Calu3 (cell line): ENCODE results near the gene HNRNPA1. TPM values are rescaled to one million over a fixed set of nuclear protein-coding genes. Genes with fewer than 3 reads are reported as not detected.

Experiments used
- BruUV-seq: library from RNA; stranded (reverse); fragments of 400-500 nt; replicated peaks from 2 replicates; lab custom pipeline; 2021; lab: Mats Ljungman, UMichigan
- CTCF ChIA-PET: fragments of 300-600 bp; sonication (Branson Sonifier 250); formaldehyde crosslinking; loops from one replicate; lab custom pipeline; 2022; ENCODE audit warnings: antibody characterized with exemption; lab: Charles Lee
- DNase-seq: peaks from one replicate; pipeline ENCODE4 v3.0.0; 2022
- H3K27ac Mint-ChIP-seq: one replicate; pipeline ENCODE4 v1.8.0; 2022; ENCODE audit warnings: mixed read lengths; ENCODE audit not compliant: unreplicated experiment
- H3K27me3 Mint-ChIP-seq: one replicate; pipeline ENCODE4 v1.8.0; 2022; ENCODE audit warnings: mixed read lengths; ENCODE audit not compliant: unreplicated experiment
- H3K36me3 Mint-ChIP-seq: one replicate; pipeline ENCODE4 v1.8.0; 2022; ENCODE audit warnings: mild to moderate bottlenecking, moderate library complexity, mixed read lengths; ENCODE audit not compliant: insufficient read depth, unreplicated experiment
- H3K4me1 Mint-ChIP-seq: one replicate; pipeline ENCODE4 v1.8.0; 2022; ENCODE audit warnings: mild to moderate bottlenecking, low read depth, mixed read lengths; ENCODE audit not compliant: unreplicated experiment
- H3K4me3 Mint-ChIP-seq: one replicate; pipeline ENCODE4 v1.8.0; 2022; ENCODE audit warnings: mild to moderate bottlenecking, low read depth, moderate library complexity, mixed read lengths; ENCODE audit not compliant: unreplicated experiment
- H3K9me3 Mint-ChIP-seq: one replicate; pipeline ENCODE4 v1.8.0; 2022; ENCODE audit warnings: low read depth, mixed read lengths; ENCODE audit not compliant: unreplicated experiment
- CTCF ChIP-seq: fragments of 200-600 bp; IDR thresholded peaks from one replicate; pipeline ENCODE4 v1.8.0; 2022; ENCODE audit warnings: antibody characterized with exemption; ENCODE audit not compliant: unreplicated experiment
- intact Hi-C: fragments of 100-400 bp; cut with micrococcal nuclease; formaldehyde crosslinking; loops from one replicate; pipeline ENCODE4 v1.10.0; 2022; ENCODE audit not compliant: unreplicated experiment
- total RNA-seq: library from RNA; stranded (reverse); gene quantifications from 2 replicates; pipeline ENCODE4 v1.2.3, GENCODE V29; 2022

Gene HNRNPA1
- total RNA-seq, 1 experiment from 2014 or later, result 1,161 TPM

- H3K27ac Mint-ChIP-seq, result no peak within 1 kb of the TSS
- peak within 1 kb of the TSS; percentile 58 for H3K4me3 Mint-ChIP-seq
- no TSS peak for BruUV-seq
- intact Hi-C loops, result no loop called here
- no peaks in the 10 kb centered on the region for H3K9me3 Mint-ChIP-seq
- peaks cover 7% of the 10 kb centered on the region for H3K36me3 Mint-ChIP-seq
- TF ChIP-seq CTCF, result no peak
- CTCF ChIA-PET, result interaction anchor here (0.6 to 1.7 kb wide), 3 partner anchors 24 to 32 kb away, joined by 3 to 9 read pairs (median 6); partner anchors contain the start of gene COPZ1
- peak; percentile 77 for DNase-seq
- H3K4me1 Mint-ChIP-seq, result peaks cover 47% of the 10 kb centered on the region
- H3K27me3 Mint-ChIP-seq, result peaks cover 21% of the 10 kb centered on the region
Observed at GRCh38 chr12:54300732-54301427, 20.4 kb downstream of the HNRNPA1 start, which contains the start of gene NFE2. NFE2 (minus strand) TSS chr12:54301015; CDS start chr12:54295248, 5,767 bp downstream.

GRCh38 chr12:54301428-54302048 lies 21.0 kb downstream of the HNRNPA1 start:
- BruUV-seq, result no TSS peak
- peaks cover 49% of the 10 kb centered on the region for H3K4me1 Mint-ChIP-seq
- DNase-seq, result no peak
- H3K27ac Mint-ChIP-seq, result no peak overlapping the region
- intact Hi-C loops, result no loop called here
- TF ChIP-seq CTCF, result no peak
- peaks cover 7% of the 10 kb centered on the region for H3K36me3 Mint-ChIP-seq
- CTCF ChIA-PET, result interaction anchor here (1.7 kb wide), 1 partner anchor 24 kb away, joined by 9 read pairs; the partner anchor contains the start of gene COPZ1
- H3K9me3 Mint-ChIP-seq, result no peaks in the 10 kb centered on the region
- H3K4me3 Mint-ChIP-seq, result peak overlapping the region; percentile 58
- H3K27me3 Mint-ChIP-seq, result peaks cover 21% of the 10 kb centered on the region

GRCh38 chr12:54303640-54304039 lies 23.1 kb downstream of the HNRNPA1 start:
- Mint-ChIP-seq H3K36me3 (peaks cover 7% of the 10 kb centered on the region), H3K27me3 (peaks cover 21% of the 10 kb centered on the region), H3K4me1 (peaks cover 64% of the 10 kb centered on the region), H3K27ac (no peak overlapping the region), H3K4me3 (peak overlapping the region; percentile 41), H3K9me3 (no peaks in the 10 kb centered on the region)
- no peak for TF ChIP-seq CTCF
- intact Hi-C loops, result no loop called here
- no TSS peak for BruUV-seq
- DNase-seq, result no peak
- CTCF ChIA-PET, result interaction anchor here (0.8 to 1.1 kb wide), 4 partner anchors 15 to 67 kb away, joined by 3 to 5 read pairs (median 4); partner anchors contain the start of genes COPZ1 and HNRNPA1

- no peak for TF ChIP-seq CTCF
- intact Hi-C loops, result no loop called here
- CTCF ChIA-PET, result interaction anchor here (0.5 to 1.1 kb wide), 5 partner anchors 15 to 66 kb away, joined by 3 to 5 read pairs (median 4); partner anchors contain the start of genes COPZ1 and HNRNPA1
- DNase-seq, result peak; percentile 88
- Mint-ChIP-seq H3K4me3 (peak overlapping the region; percentile 41), H3K9me3 (no peaks in the 10 kb centered on the region), H3K27ac (no peak overlapping the region), H3K27me3 (peaks cover 15% of the 10 kb centered on the region), H3K36me3 (peaks cover 7% of the 10 kb centered on the region), H3K4me1 (peaks cover 64% of the 10 kb centered on the region)
- BruUV-seq, result no TSS peak
Observed at GRCh38 chr12:54304187-54304810, 23.8 kb downstream of the HNRNPA1 start.
